HFFc6 (cell line): Measurements from ENCODE around the gene NCS1. TPM values are rescaled to one million over a fixed set of nuclear protein-coding genes. Genes with fewer than 3 reads are reported as not detected.

ENCODE experiments used
- DNase-seq: peaks from one replicate; pipeline ENCODE4 v3.0.0-alpha.2; 2018
- H3K27ac Mint-ChIP-seq: 2 replicates; pipeline ENCODE4 v1.8.0; 2020; ENCODE audit warnings: mild to moderate bottlenecking, mixed read lengths
- H3K27me3 Mint-ChIP-seq: 2 replicates; pipeline ENCODE4 v1.8.0; 2021; ENCODE audit warnings: mild to moderate bottlenecking, moderate library complexity, mixed read lengths; ENCODE audit not compliant: insufficient read depth
- H3K36me3 Mint-ChIP-seq: 2 replicates; pipeline ENCODE4 v1.8.0; 2021; ENCODE audit warnings: low read depth, mixed read lengths
- H3K4me1 Mint-ChIP-seq: 2 replicates; pipeline ENCODE4 v1.8.0; 2020; ENCODE audit warnings: low read depth, mixed read lengths
- H3K4me3 Mint-ChIP-seq: 2 replicates; pipeline ENCODE4 v1.8.0; 2020; ENCODE audit warnings: mild to moderate bottlenecking, moderate library complexity, mixed read lengths
- H3K9me3 Mint-ChIP-seq: 2 replicates; pipeline ENCODE4 v1.8.0; 2020; ENCODE audit warnings: mild to moderate bottlenecking, mixed read lengths
- total RNA-seq, 6 experiments: library from RNA; stranded (reverse); fragmentation: NEBNext Ultra II Directional; extraction: Animal tissue kit (Norgen Biotek cat#: 25700); gene quantifications; 2 replicates in 1 of 6; 3 replicates in 5 of 6; pipeline ENCODE4 v1.2.3, GENCODE V29; 2021
- TF ChIP-seq, protein P1 (sequence below): fragments of 200-600 bp; sonication (generic); IDR thresholded peaks from 2 replicates; pipeline ENCODE4 v1.5.0; 2021; ENCODE audit warnings: antibody characterized with exemption, mild to moderate bottlenecking

The NCS1 gene
- total RNA-seq, 6 experiments from 2014 or later, result 96.5 to 108 (median 104) TPM

DNA sequence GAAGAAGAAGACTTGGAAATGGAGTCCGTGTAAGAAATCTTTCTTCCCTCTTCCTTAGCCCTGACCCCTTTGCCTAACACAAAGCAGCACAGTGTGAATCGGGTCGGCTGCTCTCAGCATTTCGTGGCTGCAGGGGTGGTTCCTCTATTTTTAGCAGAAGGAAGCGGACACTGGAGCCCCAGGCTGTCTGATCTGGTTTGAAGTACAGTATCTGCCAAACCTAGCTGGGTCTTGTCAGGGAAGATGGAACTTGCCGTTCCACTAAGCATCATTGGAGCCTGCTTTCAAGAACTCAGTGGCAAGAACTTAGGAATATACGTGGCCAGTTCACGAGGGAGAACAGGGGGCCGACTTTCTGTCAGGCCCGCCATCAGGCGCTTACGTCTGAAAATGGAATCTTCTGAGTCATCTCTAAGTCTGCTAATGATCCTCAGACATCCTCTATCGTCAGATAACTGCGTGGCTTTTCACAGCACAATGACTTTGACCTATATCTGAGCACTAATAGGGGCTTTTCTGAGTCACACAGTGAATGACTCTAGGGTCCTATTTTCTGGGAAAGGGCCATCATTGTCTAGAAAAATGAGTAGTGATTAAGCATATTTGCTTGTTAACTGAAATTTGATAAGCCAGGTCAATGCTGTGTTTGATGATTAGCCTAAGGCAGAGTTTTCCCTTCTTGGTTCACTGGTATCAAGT, 43.3 kb upstream of the NCS1 start:
- peak; percentile 87 for DNase-seq
- H3K36me3 Mint-ChIP-seq, result peaks cover 44% of the 10 kb centered on the region
- TF ChIP-seq, protein P1, sequence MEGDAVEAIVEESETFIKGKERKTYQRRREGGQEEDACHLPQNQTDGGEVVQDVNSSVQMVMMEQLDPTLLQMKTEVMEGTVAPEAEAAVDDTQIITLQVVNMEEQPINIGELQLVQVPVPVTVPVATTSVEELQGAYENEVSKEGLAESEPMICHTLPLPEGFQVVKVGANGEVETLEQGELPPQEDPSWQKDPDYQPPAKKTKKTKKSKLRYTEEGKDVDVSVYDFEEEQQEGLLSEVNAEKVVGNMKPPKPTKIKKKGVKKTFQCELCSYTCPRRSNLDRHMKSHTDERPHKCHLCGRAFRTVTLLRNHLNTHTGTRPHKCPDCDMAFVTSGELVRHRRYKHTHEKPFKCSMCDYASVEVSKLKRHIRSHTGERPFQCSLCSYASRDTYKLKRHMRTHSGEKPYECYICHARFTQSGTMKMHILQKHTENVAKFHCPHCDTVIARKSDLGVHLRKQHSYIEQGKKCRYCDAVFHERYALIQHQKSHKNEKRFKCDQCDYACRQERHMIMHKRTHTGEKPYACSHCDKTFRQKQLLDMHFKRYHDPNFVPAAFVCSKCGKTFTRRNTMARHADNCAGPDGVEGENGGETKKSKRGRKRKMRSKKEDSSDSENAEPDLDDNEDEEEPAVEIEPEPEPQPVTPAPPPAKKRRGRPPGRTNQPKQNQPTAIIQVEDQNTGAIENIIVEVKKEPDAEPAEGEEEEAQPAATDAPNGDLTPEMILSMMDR, result no peak
- peak overlapping the region; percentile 99 for H3K27ac Mint-ChIP-seq
- no peaks in the 10 kb centered on the region for H3K9me3 Mint-ChIP-seq
- H3K4me3 Mint-ChIP-seq, result peak overlapping the region; percentile 78
- peaks cover 37% of the 10 kb centered on the region for H3K4me1 Mint-ChIP-seq
- H3K27me3 Mint-ChIP-seq, result no peaks in the 10 kb centered on the region; the same call in 1 of the 2 replicates

DNA sequence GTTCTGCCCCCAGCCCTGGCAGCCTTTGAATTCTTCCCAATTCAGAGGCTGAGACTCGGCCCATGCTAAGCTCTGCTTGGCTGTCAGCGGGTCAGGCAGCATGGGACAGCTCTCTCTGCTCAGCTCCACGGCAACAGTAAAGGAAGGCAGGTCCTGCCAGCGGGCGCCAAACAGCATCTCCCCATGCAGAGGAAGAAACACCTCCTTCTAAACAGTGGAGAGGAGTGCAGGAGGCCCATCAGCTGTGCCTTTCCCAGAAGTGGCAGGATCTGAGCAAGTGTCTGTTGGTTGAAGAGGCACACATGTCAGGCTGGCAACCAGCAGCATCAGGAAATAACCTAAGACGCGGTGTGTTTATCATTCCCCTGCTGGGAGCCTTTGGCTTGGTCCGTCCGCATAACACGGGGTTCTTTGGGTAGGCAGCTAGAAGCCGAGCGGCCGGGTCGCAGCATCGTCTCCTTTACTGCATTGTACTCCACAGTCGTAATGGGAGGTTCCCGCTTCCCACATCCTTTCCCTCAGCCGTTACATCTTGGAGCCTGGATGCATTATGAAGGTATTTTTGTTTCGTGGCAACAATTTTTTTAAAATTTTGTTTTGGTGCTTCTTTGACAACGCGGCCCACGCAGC, 42.7 kb upstream of the NCS1 start:
- peaks cover 37% of the 10 kb centered on the region for H3K4me1 Mint-ChIP-seq
- TF ChIP-seq, protein P1, result no peak
- DNase-seq, result no peak
- H3K27ac Mint-ChIP-seq, result peak overlapping the region; percentile 99
- peak overlapping the region; percentile 78 for H3K4me3 Mint-ChIP-seq
- peaks cover 48% of the 10 kb centered on the region for H3K36me3 Mint-ChIP-seq
- no peaks in the 10 kb centered on the region; the same call in 1 of the 2 replicates for H3K27me3 Mint-ChIP-seq
- H3K9me3 Mint-ChIP-seq, result no peaks in the 10 kb centered on the region

DNA sequence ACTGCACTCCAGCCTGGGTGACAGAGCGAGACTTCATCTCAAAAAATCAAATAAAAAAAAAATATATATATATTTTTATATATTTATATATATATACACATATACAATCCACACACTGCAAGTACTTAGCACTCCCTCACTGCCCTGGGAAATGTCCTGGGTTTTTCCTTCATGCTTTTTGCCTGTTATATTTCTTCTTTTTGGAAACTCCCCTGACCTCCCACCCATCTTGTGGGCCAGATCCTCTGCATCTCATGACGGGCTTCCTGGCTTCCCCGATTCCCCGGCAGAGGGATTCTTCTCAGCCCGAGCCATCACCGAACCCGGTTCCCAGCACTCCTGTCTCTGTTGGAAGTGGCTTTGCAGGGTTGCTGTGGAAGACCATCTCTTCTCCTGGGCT, 39.5 kb upstream of the NCS1 start:
- H3K36me3 Mint-ChIP-seq, result peaks cover 57% of the 10 kb centered on the region
- H3K9me3 Mint-ChIP-seq, result no peaks in the 10 kb centered on the region
- H3K27ac Mint-ChIP-seq, result peak overlapping the region; percentile 45; the same call in 1 of the 2 replicates
- no peak for DNase-seq
- H3K4me3 Mint-ChIP-seq, result no peak overlapping the region
- peaks cover 5% of the 10 kb centered on the region for H3K27me3 Mint-ChIP-seq
- TF ChIP-seq, protein P1, result no peak
- H3K4me1 Mint-ChIP-seq, result peaks cover 45% of the 10 kb centered on the region

DNA sequence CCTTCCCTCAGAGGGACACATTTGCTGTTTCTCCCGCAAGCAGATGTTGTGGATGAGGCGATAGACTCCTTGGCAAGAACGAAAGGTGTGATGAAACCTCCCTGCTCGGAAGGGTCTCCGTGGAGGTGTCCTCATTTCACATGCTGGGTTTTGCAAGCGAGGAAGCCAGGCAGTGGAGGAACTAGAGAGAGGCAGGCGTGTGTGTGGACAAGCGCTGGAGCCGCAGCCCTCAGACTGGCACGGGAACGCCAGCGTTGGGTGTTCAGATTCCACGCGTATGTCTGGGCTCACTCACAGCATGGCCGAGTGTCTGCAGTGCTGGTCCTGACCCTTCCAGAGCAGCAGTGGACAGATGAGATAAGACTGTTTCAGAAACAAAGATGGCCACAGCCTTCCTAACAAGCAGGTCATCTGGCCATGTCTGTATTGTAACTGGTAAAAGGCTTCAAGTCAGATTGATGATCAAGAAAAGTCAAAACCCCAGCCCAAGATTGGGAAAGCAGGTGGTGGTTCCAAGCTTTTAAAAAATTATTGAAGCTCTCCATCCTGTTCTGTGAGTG, 35.0 kb upstream of the NCS1 start:
- TF ChIP-seq, protein P1, result no peak
- Mint-ChIP-seq H3K27me3 (peaks cover 5% of the 10 kb centered on the region), H3K9me3 (no peaks in the 10 kb centered on the region), H3K36me3 (peaks cover 45% of the 10 kb centered on the region), H3K4me3 (peak overlapping the region; percentile 69), H3K4me1 (peaks cover 49% of the 10 kb centered on the region), H3K27ac (peak overlapping the region; percentile 88)
- DNase-seq, result no peak

DNA sequence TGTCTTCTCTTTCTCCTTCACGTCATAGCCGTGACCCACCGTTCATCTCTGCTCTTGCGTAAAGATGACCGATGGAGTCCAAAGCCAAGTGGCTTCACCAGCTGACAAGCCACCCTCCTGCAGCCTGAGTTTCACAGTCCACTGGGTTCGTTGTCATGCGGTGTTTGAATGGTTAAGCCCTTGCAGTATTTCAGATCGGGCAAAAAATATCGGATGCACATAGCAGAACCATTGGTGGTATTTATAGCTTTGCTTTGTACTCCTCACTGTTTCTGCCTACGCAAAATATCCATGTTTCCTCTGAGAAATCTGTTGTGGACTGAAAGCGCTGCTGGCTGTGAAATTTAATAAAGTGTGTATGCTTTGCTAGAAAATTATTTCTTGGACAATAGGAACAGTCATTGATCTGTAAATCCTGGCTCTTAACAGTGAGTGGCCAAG, 34.5 kb upstream of the NCS1 start:
- TF ChIP-seq, protein P1, result no peak
- H3K4me3 Mint-ChIP-seq, result peak overlapping the region; percentile 69
- H3K36me3 Mint-ChIP-seq, result peaks cover 45% of the 10 kb centered on the region
- H3K9me3 Mint-ChIP-seq, result no peaks in the 10 kb centered on the region
- peaks cover 5% of the 10 kb centered on the region for H3K27me3 Mint-ChIP-seq
- H3K4me1 Mint-ChIP-seq, result peaks cover 49% of the 10 kb centered on the region
- no peak for DNase-seq
- peak overlapping the region; percentile 88 for H3K27ac Mint-ChIP-seq
